NCI-H1048 (cell line): ENCODE data around the gene CCDC185.

Source experiments
- DNase-seq: peaks from one replicate; lab custom pipeline; 2025; lab: John Stamatoyannopoulos, UW

The CCDC185 gene

DNA sequence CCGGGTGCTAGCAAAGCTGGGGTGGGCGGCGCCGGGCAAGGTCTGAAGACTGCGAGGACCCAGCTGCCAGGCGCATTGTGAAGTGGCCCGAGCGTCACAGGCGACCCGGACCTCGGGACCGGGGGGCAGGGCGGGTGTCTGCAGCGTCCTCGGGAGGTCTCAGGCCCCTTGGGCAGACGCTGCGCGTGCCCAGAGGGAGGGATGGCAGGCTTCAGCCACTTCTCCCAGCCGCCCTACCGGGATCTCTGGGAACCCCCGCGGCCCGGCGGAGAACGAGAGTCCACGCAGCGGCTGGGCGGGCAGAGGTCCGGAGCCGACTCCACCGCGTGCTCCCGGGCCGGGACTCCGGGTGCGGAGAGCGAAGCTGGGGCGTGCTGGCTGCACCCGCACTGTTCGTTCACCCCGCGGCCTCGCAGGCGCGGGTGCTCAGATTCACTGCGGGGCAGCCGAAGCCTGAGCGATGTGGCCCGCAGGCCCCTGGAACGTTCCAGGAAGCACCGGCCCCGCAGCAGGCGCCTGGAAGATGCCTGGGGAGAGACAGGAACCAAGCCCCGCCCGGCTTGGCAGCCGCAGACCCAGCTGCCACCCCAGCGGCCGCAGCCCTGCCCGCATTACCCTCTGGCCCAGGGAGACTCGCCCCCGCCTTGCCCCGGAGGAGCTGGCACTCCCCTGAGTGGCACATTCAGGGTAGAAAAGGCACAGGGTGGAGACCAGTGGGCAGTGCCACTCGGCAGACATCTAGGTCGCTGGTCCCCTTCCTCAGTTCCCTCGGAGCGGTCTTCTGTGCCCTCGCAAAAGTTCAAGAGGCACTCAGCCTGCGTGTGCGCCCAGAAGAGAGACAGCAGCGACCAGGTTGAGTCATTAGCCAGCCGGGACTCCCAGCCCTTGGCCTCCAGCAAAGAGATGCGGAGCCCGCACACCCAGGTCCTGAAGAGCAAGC is at the start of gene CCDC185:
TSS of gene CCDC185 (plus strand) at position 141 of the 940 bp plus-strand sequence. CDS start at position 202, 61 bp downstream.
- no peak for DNase-seq

DNA sequence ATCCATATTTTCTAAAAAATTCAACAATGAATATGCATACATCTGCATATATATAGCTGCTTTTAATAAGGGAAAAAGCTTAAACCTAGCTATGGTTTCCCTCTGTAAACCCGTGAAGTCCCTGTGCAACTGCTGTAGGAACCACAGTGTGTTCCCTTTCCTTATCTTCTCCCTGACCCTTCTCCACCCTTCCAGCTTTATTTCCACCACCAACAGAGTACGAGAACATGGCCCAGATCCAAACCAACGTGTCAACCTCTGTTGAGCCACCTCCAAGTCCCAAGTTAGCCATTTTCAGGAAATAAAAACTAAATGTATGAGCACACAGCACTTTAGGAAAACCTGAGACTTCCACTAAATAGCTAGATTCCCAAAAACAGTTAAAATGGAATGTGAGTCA is 49.5 kb upstream of the CCDC185 start:
- no peak for DNase-seq

- no peak for DNase-seq
Measured at GRCh38 chr1:223344491-223344890, 48.7 kb upstream of the CCDC185 start.

DNA sequence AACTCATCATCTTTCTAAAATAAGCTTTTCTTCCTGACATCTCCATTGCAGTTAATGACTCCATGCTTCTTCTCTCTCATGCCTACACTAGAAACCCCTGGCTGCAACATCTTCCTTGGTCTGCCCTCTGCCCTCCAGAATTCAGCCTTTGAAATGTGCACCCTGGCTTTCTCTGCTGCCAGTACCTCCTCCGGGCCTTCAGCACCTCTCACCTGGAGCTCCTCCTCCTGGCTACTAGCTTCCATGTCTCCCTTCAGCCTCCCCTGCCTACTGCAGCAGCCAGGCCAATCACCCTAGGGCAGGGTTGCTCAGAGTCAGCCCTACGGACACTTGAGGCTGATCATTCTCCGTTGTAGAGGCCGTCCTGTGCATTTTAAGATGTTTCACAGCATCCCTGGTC is 47.5 kb upstream of the CCDC185 start:
- no peak for DNase-seq

DNA sequence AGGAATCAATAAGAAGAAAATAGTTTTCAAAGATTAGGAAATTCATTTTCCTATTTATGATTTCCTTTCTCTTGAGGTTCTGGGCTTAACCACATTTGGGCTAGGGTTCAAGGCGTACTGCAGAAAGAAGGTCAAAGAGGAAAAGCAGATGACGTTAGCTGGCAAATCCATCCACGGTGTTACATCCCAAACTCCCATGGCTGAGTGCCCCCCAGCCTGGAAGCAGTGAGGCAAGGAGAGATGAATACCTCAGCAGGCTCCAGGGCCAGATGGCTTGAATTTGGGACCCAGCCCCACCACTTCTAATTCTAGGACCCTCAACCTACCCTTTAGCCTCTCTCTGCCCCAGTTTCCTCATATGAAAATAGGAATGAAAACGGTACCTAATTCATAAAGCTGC is 46.9 kb upstream of the CCDC185 start:
- DNase-seq: no peak

GRCh38 chr1:223347583-223347982 is 45.6 kb upstream of the CCDC185 start:
- no peak for DNase-seq

DNA sequence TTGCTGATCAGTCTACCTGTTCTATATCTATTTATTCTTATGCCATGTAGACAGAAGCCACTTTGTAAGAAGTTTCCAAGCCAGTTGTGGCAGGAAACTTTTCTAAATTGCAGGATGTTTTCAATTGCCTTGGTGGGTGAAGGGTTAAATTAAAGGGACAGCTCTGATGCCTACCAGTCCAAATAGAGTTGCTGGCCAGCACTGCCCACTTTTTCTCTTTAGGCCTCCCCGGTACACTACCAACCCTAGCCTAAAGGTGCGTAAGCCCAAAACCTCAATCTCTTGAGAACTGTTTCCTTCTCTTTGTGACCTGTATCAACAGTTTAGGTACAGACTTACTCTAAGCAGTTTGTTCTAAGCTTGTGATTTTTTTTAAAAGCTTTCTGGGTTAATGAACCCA is 44.8 kb upstream of the CCDC185 start:
- no peak for DNase-seq

DNA sequence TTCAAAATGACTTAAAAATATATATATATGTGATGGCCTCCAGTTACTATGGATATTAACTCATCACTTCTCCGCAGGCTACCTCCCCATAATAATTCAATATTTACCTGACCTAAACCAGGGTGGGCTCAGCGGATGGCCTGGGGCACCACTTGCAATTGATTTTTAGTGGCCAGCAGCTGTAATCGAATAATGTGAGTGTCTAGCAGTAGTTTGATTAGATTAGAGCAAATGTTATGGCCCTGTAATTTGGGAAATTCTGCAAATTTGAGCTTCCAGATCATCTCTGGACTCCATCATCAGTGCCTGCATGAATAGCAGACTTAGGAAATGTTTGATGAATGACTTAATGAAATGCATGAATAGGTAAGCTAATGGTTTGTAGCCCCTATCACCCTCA is 44.0 kb upstream of the CCDC185 start:
- DNase-seq: no peak

GRCh38 chr1:223350361-223350908 is 42.8 kb upstream of the CCDC185 start:
- no peak for DNase-seq

DNA sequence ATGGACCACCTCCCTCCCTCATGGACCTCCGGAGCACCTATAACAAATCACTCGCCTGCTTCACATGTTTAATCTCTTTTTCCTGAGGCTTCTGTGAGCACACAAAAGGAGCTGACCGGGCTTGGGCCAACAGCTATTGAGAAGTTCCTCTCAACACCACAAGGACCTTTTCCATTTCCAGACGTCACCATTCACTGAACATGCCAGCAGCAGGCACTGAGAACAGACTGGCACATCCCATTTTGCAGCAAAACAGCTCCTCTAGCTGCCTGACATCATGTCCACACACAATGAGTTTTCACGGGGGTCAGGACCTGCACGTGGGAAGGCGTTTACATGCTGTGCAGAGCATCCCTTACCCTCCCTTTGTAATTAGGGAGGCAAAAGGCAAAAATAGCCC is 40.3 kb upstream of the CCDC185 start:
- no peak for DNase-seq

GRCh38 chr1:223353939-223354338 is 39.3 kb upstream of the CCDC185 start:
- DNase-seq: no peak

DNA sequence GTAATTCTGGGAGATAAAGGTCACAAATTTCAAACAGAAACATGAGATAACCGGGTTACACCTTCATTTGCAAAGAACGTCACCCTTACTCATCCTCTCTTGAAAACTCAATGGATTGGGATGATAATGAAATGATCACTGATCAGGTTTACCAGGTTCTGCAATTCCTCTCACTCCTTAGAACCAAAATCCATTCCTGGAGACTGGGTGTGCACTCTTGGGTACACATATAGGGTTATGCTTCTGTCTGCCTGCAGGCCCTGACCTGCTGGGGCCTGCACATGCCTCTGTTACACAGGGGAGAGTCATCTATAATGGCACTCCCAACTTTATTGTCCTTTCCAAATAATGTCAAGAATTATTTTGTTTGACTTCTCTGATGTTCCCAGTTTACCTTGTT is 37.5 kb upstream of the CCDC185 start:
- no peak for DNase-seq

DNA sequence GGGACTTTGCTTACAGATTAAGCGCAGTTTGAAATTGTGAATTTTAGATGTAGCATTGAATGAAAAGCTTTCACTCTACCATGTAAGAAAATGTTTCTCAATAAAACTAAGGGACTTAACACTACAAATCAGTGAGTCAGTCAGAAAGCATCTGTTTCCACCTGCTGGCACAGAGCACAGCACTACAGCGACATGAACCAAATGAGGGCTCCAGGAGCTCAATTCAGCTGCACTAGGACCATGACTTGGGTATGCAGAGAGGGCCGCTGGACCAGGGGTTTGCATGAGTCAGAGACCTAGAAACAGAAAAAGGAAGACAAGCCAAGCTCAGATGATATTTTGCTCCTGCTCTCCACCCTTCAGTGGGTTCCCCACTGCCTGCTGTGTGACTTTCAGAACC is 34.4 kb upstream of the CCDC185 start:
- no peak for DNase-seq

GRCh38 chr1:223363057-223363855 is 30.0 kb upstream of the CCDC185 start:
- DNase-seq: no peak

GRCh38 chr1:223363856-223364684 is 29.1 kb upstream of the CCDC185 start, which contains the start of gene SUSD4:
SUSD4 (minus strand) TSS chr1:223364176; CDS start chr1:223363425, 751 bp downstream.
- DNase-seq: peak; percentile 85

DNA sequence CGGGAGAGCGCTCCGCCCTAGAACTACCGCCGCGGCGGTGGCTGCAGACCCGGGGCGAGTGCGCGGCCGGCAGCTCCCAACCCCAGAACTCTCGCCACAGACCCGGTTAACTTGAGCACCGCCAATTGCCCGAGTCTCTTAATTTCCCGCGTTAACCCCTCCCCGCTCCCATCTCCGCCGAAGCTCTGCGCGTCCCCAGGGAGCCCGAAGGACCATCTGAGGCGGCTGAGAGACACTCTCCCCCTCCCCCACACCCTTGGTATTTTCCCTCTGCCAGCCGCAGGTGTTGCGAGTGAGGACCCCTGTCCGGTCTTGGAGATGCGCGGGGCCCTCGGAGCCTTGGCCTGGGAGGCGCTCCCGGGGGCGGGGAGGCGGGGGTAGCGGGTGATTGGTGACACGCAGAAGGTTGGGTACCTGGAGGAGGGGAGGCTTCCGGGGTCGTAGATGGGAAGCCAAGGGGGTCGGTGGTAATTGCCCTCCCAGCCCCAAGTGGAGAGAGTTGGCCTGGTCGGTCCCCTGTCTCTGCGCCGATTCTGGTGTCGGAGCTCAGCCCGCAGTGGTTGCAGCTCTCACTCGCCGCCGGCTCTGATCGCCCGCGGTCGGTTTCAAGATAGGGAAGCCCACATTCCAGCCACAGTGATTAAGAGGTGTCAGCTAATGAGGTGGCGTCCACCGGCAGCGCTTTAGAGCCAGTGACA is 28.4 kb upstream of the CCDC185 start:
- DNase-seq: no peak

DNA sequence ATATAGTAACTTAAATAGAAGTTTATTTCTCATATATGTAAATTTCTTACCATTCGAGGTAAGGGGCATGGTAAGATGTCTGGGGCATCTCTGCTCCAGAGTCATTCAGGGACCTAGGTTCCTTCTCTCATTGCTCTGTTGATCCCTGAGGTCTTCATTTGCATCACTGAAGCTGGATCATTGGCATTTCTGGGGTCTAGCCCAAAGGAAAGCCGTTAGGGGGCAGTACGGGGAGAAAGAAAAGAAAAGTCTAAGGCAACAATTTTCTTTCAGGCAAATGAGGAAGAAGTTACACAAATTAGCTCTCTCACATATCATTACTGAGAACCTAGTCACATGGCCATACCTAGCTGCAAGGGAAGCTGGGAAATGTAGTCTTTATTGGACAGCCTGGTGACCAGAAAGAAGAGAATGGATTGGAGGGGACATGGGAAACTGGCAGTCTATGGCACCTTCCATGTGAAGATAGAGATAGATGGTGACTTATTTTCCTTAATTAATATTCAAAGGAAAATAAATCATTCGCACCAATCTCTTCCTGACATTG is 19.1 kb upstream of the CCDC185 start:
- DNase-seq: no peak

- DNase-seq: no peak
Measured at GRCh38 chr1:223378754-223379153, 14.5 kb upstream of the CCDC185 start.

GRCh38 chr1:223386013-223386412 is 7.2 kb upstream of the CCDC185 start:
- DNase-seq: no peak

DNA sequence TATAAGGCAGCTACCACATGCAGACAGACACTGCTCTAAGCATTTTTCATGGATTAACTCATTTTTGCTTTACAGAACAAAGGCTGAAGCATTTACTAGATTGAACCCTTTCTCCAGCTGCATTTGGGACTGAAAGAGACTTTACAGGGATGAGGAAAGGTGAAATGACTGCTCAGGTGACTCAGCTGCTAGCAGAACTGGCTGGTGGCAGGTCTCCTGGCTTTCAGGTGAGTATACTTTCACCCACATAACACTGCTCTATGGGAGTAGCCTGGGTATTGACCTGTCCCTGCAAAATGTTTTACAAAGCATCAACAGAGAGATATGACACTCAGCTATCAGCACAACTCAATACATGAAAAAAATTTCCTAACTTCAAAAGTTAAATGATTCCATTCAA is 2.6 kb upstream of the CCDC185 start:
- DNase-seq: no peak

DNA sequence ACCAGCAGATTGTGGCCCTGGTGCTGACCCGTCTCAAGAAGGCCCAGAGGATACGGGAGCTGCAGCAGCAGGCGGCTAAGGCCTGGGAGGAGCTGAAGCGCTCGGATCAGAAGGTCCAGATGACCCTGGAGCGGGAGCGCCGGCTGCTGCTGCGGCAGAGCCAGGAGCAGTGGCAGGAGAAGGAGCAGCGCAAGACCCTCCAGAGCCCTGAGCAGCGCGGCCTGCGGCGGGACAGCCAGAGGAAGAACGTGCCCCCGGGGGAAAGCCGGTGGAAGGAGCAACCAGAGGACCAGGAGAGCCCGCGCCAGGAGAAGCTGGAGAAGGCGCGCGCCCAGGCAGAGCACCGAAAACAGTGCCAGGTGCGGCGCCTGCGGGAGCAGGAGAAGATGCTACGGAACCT is 1.0 kb downstream of the CCDC185 start:
- DNase-seq: no peak
